GM21447 (cell line): ENCODE measurements around the gene CSAD.
"Not testable (repeated sequence)": the region's sequence is repeated elsewhere in the genome, so short reads cannot be mapped to it uniquely, and the experiment has no call there.

Experiments
- ATAC-seq: cut with Tn5 transposase; IDR thresholded peaks from one replicate; pipeline ENCODE4 v1.9.1; 2021; ENCODE audit not compliant: unreplicated experiment

CSAD gene

GRCh38 chr12:53181935-53182334 is 1.2 kb upstream of the CSAD start:
- no peak for ATAC-seq

GRCh38 chr12:53180931-53181645 is 363 bp upstream of the CSAD start:
- ATAC-seq: peak; percentile 40

GRCh38 chr12:53179687-53180219 is 972 bp downstream of the CSAD start:
- ATAC-seq: peak; percentile 18

- not testable (repeated sequence) for ATAC-seq
Measured at GRCh38 chr12:53178803-53179202, 1.9 kb downstream of the CSAD start.

- ATAC-seq: not testable (repeated sequence)
Measured at GRCh38 chr12:53177447-53177846, 3.3 kb downstream of the CSAD start.

- no peak for ATAC-seq
Measured at GRCh38 chr12:53176750-53177149, 4.0 kb downstream of the CSAD start.

GRCh38 chr12:53174881-53175491 is 5.7 kb downstream of the CSAD start:
- no peak for ATAC-seq

- no peak for ATAC-seq
Measured at GRCh38 chr12:53173085-53173715, 7.5 kb downstream of the CSAD start.

GRCh38 chr12:53172352-53172751 is 8.4 kb downstream of the CSAD start:
- ATAC-seq: no peak

- ATAC-seq: no peak
Measured at GRCh38 chr12:53171725-53172329, 8.9 kb downstream of the CSAD start.

- no peak for ATAC-seq
Measured at GRCh38 chr12:53170876-53171724, 9.6 kb downstream of the CSAD start.

- no peak for ATAC-seq
Measured at GRCh38 chr12:53170215-53170614, 10.5 kb downstream of the CSAD start.

- ATAC-seq: no peak
Measured at GRCh38 chr12:53169644-53170043, 11.1 kb downstream of the CSAD start.

GRCh38 chr12:53166837-53167236 is 13.9 kb downstream of the CSAD start:
- ATAC-seq: no peak

GRCh38 chr12:53163008-53163407 is 17.7 kb downstream of the CSAD start:
- not testable (repeated sequence) for ATAC-seq

GRCh38 chr12:53161119-53161911 is 19.4 kb downstream of the CSAD start:
- no peak for ATAC-seq

- no peak for ATAC-seq
Measured at GRCh38 chr12:53160673-53161072, 20.1 kb downstream of the CSAD start.

- no peak for ATAC-seq
Measured at GRCh38 chr12:53160000-53160399, 20.7 kb downstream of the CSAD start.

GRCh38 chr12:53159195-53159839 is 21.4 kb downstream of the CSAD start:
- peak; percentile 84 for ATAC-seq
